ENCODE measurements around the gene ADGRG7.

ADGRG7 gene

GRCh38 chr3:100637197-100637631, 27.8 kb downstream of the ADGRG7 start:
- DNase-seq (ENCODE audit: low read depth): no peak
- TF ChIP-seq CTCF (IDR thresholded peaks at IDR 0.05; ENCODE audit: control insufficient read depth, insufficient read depth, low read depth, low read length, missing control alignments): no peak
- no peak overlapping the region for H3K4me3 ChIP-seq (ENCODE audit: control insufficient read depth, low read depth, low read length)

DNA sequence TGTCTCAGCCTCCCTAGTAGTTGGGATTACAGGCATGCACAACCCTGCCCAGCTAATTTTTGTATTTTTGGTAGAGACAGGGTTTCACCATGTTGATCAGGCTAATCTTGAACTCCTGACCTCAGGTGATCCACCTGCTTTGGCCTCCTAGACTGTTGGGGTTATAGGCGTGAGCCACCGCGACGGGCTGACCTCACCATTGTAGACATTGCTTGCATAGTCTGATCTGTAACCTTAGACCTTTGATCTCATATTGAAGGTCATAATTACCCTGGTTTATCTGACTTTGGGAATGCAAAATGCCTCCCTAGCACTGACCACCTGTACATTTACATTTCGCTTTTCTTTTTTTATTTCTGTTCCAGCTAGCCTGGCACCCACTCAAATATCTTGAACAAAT, 31.2 kb downstream of the ADGRG7 start:
- no peak for TF ChIP-seq CTCF (IDR thresholded peaks at IDR 0.05; ENCODE audit: control insufficient read depth, insufficient read depth, low read depth, low read length, missing control alignments)
- DNase-seq (ENCODE audit: low read depth): no peak
- H3K4me3 ChIP-seq (ENCODE audit: control insufficient read depth, low read depth, low read length): no peak overlapping the region

DNA sequence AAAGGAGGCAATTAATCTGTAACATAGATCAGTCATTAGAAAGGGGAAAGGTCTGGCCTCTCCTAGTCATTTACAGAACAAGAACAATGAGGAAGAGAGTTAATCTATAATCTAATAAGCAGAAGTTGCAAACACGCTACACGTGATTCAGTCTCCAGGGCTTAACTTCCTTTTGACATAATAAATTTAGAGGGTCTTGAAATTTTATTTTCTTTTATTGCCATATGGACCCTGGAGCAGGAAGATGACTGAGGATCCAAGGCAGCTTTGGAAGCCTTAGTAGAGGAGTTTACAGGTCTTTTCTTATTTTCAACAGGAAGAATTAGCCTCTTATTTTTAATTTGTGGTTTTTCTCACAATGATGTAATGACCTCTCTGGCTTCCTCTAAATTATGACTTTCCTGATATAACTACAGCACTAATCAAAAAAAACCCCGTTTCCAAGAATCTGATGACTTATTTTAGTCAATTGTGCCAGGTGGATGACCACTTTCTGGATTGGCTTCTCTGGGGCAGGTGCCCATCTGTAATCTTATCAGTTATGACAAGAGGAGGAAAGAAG, 32.2 kb downstream of the ADGRG7 start:
- DNase-seq (ENCODE audit: low read depth): no peak
- no peak for TF ChIP-seq CTCF (IDR thresholded peaks at IDR 0.05; ENCODE audit: control insufficient read depth, insufficient read depth, low read depth, low read length, missing control alignments)
- H3K4me3 ChIP-seq (ENCODE audit: control insufficient read depth, low read depth, low read length): no peak overlapping the region

DNA sequence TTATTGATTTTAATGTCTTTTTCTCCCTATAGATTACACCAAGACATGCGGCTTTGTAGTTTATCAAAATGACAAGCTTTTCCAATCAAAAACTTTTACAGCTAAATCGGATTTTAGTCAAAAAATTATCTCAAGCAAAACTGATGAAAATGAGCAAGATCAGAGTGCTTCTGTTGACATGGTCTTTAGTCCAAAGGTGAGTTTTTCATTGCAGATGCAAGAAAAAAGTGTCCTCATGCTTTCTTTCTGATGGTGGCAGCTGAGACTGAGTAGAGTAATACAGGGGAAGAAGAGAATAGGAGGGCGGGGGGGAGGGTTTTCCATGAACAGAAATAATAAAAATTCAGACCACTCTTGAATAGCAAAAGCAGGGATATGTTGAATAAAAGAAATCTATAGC, 36.5 kb downstream of the ADGRG7 start:
- TF ChIP-seq CTCF (IDR thresholded peaks at IDR 0.05; ENCODE audit: control insufficient read depth, insufficient read depth, low read depth, low read length, missing control alignments): no peak
- H3K4me3 ChIP-seq (ENCODE audit: control insufficient read depth, low read depth, low read length): no peak overlapping the region
- DNase-seq (ENCODE audit: low read depth): no peak

DNA sequence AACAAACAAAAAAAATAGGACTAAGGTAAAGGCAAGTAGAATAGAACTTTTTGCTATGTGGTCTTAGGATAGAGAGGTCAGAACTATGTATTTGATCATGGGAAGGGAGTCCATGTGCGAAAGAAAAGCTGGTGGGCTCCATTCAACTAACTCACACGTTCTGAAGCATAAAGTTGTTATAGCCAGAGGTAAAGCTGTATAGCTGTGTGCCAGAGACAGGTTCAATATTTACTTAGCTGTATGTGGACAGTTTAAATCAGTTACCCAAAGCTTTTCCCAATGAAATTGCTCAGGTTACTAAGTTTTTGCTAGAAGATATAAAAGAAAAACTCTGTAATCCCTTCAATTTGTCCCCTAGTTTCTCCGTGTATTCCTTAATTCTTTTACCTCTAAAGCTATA, 37.8 kb downstream of the ADGRG7 start:
- TF ChIP-seq CTCF (IDR thresholded peaks at IDR 0.05; ENCODE audit: control insufficient read depth, insufficient read depth, low read depth, low read length, missing control alignments): no peak
- DNase-seq (ENCODE audit: low read depth): no peak
- H3K4me3 ChIP-seq (ENCODE audit: control insufficient read depth, low read depth, low read length): no peak overlapping the region

DNA sequence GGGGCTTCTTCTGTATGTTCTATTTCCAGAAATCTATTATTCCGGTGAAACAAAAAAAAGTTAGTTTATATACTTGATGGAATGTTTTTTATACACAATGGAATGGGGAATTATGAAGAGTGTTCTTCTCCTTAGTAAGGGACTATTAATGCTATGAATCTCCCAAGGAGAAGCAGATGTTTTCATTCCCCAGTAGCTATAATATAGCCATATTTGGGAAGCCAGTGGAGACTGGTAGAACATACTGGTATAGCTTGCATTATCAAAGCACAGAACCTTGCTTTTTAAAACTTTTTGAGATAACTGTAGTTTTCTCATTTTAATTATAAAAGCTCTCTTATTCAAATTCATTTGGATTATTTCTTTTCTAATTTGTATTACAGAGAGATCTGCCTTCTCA, 38.3 kb downstream of the ADGRG7 start:
- no peak overlapping the region for H3K4me3 ChIP-seq (ENCODE audit: control insufficient read depth, low read depth, low read length)
- DNase-seq (ENCODE audit: low read depth): no peak
- no peak for TF ChIP-seq CTCF (IDR thresholded peaks at IDR 0.05; ENCODE audit: control insufficient read depth, insufficient read depth, low read depth, low read length, missing control alignments)

Data from AG09309 (cell line).